AG09319 (cell line): ENCODE data around the gene BRMS1.

Experiments
- DNase-seq: peaks from one replicate; pipeline ENCODE4 v3.0.0-alpha.2; 2010; ENCODE audit warnings: low read depth; ENCODE audit errors: extremely low read depth
- CTCF ChIP-seq: IDR thresholded peaks from 2 replicates; pipeline ENCODE4 v1.5.1; 2011; ENCODE audit warnings: low read depth, mild to moderate bottlenecking, inconsistent platforms, low read length, moderate library complexity

The BRMS1 gene

DNA sequence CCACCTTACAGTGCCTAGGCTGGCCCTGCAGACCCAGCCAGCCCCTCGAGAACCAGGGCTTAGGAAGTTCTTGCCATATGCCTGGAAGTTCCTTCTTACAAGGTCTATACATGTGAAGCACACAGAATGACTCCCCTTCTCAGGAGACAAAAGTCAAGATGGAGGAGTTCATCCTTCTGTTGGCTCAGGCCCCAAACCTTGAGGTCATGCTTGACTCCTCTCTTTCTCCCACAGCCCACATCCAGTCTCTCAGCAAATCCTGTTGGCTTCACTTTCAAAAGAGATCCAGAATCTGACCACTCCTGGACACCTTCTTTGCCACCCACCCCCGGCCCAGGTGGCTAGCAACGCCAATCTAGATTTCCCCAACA, 26.3 kb downstream of the BRMS1 start:
- TF ChIP-seq CTCF = no peak
- DNase-seq = no peak

GRCh38 chr11:66317723-66318599, 26.9 kb downstream of the BRMS1 start:
- TF ChIP-seq CTCF = no peak
- peak; percentile 78 for DNase-seq

DNA sequence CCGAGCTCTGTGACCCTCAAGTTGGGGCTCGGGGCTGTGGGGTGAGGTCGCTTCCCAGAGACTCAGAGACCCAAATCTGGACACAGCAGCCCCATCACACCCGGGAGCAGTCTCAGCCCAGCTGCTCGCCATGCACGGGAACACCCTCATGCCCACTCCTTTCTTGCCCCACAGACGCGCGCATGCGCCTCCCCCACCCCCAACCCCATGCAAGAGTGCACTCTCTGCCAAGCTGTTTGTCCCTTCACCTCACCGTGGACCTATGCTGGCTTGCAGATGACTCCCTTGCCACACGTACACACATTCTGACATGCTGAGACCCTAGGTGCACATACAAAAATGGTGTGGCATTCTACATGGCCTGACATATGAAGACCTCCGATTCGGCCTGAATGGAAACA, 27.6 kb downstream of the BRMS1 start:
- no peak for TF ChIP-seq CTCF
- DNase-seq = no peak

DNA sequence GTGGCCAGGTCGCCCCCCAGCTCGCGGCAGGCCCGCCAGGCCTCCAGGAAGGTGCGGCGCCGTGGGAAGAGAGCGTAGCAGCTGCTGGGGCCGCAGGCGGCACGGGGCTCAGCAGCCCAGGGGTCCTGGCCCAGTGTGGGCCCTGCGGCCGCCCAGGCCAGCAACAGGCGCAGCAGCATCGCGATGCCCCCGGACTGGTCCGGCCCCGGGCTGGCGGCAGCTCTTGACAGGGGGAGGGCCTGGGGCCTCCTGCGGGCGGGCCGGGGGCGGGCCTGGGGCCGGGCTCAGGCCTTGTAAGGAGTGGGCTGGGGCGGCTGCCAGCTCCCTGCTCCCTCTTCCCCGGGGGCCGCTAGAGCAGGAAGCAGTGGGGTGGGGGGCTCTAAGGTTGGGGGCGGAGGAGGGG, 28.1 kb downstream of the BRMS1 start, which contains the start of gene CD248:
CD248 (minus strand) TSS at position 196 of the 403 bp plus-strand sequence; CDS start at position 179, 17 bp downstream.
- DNase-seq = peak; percentile 72

GRCh38 chr11:66315921-66316811, 28.7 kb downstream of the BRMS1 start:
- DNase-seq = no peak
- TF ChIP-seq CTCF = no peak

More for the DNA sequence above, 28.1 kb downstream of the BRMS1 start, which contains the start of gene CD248:
- no peak for TF ChIP-seq CTCF

DNA sequence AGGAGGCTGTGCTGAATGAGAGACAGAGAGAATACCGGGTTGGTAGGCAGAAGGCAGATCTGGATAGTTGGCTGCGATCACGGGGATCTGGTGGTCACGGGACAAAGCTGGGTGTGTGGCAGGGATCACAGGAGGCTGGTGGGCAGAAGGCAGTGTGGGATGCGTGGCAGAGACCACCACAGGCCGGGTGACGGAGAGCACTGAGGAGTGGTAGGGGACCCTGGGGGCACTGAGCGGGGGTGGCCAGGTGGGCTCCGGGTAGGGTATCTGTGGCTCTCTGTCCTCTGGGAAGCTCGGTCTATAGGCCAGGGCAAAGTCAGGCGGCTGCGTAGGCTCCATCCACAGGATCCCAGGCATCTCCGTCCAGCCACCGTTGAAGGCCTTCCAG, 29.4 kb downstream of the BRMS1 start:
- DNase-seq = no peak
- no peak for TF ChIP-seq CTCF
